ENCODE measurements around the gene C2CD4D.
"Not testable (repeated sequence)": the region's sequence is repeated elsewhere in the genome, so short reads cannot be mapped to it uniquely, and the experiment has no call there.

Gene C2CD4D

DNA sequence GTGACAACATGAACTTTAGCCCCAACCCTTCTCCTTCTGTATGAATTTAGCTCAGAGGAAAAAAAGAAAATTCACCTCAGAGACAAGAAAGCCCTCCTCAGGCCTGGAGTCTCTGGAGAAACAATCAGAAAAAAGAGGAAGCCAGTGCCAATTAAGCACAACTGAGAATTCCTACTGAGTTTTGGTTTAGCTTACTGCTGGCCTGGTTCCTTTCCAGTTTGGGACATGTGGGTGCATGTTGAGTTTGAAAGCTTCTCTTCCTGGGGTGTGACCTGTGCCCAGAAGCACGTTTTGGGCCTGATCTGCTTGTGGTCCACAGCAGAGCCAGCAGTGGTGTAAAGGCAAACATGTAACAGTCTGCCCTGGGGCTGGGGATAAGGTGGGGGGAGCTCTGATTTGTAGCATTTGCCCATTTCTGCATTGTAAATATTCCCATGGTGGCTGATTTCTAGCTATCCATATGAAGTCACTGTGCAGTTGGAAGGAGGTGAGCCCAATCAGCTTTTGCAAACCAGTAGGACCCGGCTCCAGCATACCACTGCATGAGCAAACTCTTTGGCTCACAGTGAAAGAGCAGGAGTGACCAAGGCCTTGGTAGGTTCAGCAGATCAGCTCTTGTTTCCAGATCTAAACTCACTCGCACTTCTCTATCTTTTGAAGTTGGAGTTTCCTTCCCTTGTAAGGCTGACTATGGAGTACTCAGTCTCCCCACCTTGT lies 18.6 kb upstream of the C2CD4D start:
- no peak for DNase-seq

DNA sequence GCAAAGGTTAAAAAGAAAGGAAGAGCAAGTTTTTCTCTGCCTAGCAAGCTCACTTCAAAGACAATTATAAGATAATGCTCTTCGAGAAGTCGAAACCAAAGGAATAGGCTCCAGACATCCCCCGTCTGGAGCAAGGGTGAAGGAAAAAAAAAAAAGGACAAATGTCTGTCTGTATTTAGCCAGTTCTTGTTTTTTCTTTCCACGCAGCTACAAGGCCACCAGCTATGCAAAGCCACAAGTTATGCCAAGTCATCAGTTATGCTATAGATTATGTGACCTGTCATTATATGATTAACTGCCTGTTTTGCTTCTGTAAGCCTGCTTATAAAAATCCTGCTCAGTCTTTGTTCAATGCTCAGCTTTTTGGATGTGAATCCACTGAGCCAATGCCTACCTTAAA lies 16.3 kb upstream of the C2CD4D start:
- DNase-seq, result no peak

DNA sequence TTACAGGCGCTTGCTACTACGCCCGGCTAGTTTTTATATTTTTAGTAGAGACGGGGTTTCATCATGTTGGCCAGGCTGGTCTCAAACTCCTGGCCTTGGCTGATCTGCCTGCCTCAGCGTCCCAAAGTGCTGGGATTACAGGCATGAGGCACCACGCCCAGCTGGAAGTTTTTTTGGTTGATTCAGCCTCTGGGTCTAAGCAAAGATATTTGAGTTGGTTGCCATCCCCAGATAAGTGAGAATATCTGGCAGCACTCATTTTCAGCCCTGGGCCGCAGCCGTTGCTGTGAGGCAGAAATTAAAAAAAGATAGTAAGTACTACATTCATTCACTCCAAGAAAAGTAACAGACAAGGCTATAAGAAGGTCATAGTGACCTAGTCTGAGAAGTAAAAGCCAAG lies 15.9 kb upstream of the C2CD4D start:
- not testable (repeated sequence) for DNase-seq

DNA sequence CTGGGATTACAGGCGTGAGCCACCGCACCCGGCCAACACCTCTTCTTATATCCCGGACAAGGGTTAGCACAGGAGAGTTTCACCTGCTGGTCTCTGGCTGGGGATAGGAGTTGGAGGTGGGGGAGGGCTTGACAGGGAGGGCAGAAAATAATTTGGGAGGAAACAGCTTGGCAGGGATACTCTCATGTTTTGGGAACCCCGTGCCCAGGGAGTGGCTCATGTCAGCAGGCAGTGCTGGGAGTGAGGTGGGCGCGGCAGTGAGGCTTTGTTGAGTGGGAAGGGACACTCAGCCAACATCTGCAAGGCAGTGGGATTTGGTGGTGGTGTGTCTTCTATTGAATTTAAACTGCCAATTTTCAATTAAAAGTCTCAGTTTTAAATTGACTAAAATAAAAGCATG lies 15.0 kb upstream of the C2CD4D start:
- no peak for DNase-seq

DNA sequence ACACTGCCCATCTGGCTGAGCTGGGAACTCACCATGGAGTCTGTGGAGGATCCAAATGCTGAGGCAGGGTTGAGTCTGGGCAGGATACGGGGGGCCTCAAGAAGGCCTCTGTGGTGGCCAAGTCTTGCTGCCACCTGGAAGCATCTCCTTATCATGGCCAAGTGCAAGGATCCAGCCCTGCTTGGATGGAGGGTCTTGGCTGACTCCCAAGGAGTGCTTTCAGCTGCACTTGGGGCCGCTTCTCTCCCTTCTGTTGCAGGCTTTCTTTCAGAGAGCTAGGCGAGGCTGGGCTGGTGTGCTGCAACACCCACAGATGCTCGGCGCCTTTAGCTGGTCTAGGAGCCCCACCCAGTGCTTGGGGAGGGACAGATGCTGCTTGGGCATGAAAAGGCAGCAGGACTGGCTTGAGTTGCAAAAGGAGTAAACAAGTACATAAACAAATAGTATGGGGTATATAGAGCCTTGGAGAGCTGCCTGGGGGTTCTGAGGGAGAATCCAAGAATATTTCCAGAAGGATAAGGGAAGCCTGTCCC lies 13.9 kb upstream of the C2CD4D start, which contains the start of gene THEM5:
THEM5 (minus strand) TSS at position 302 of the 533 bp plus-strand sequence; CDS start at position 155, 147 bp downstream.
- DNase-seq, result no peak

DNA sequence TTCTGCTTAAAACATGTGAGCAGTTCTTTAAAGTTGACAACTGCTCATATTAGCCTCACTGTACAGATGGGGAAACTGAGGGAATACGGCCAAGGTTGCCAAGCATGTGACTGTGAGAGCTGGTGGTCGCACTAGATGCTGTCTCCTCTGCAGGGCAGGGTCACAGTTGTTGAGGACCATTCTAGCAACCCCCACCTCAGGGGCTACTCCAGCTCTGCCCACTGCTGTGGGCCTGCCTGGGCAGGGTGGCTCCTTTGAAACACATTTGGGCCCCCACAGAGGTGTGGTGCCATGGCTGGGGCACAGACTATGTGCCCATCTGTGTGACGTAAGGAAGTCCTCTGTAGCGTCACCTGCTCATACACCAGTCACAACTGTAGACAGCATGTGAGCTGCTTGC lies 13.1 kb upstream of the C2CD4D start:
- no peak for DNase-seq

DNA sequence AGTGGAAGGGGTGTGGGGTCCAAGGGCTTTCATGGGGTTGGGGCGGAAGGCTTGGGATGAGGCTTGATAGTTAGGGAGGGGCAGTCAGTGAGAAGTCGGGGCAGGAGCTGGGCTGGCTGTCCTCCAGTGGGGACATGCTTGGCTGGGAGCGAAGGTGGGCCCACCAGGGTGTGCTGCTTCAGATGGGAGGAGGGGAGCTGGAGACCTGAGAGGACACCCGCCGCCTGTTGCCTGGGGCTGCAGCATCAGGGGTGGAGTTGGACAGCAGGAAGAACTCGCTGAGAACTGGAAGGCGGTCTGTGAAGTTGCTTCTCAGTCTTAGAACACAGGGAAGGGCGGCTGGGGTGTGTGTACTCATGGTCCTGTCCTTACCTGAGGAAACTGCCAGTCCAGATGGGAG lies 12.3 kb upstream of the C2CD4D start:
- DNase-seq, result no peak

DNA sequence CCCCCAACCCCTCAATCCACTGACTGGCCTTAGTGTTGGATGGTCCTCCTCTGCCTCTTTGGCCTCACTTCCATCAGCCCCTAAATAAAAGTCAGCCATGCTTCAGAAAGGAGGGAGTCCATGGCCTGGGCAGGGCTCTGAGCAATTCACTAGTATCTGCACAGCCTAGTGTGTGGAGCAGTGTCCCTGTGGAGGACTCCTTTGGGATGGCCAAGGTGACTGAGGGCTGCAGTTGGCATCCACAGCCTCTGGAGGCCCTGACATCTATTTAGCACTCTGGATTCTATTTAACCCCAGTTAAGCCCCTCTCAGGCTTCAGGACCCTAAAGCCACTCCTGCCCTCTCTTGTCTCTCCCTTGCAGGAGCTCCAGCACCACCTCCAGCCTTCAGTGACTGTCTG lies 10.3 kb upstream of the C2CD4D start:
- DNase-seq, result no peak

DNA sequence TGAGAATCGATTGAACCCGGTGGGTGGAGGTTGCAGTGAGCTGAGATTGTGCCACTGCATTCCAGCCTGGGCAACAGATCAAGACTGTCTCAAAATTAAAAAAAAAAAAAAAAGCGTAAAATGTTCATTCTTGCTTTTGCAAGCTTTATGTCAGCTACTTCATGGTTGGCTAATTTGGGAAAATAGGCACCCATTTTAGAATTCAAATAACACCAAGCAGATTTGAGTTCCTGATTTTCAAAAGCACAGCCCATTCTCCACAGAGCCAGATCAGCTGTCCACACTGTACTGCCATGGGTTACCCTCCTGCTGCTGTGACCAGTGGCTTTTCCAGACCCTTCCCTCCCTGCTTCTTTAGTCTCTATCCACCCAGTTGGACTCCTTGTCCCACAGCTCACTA lies 9.5 kb upstream of the C2CD4D start:
- DNase-seq, result no peak

DNA sequence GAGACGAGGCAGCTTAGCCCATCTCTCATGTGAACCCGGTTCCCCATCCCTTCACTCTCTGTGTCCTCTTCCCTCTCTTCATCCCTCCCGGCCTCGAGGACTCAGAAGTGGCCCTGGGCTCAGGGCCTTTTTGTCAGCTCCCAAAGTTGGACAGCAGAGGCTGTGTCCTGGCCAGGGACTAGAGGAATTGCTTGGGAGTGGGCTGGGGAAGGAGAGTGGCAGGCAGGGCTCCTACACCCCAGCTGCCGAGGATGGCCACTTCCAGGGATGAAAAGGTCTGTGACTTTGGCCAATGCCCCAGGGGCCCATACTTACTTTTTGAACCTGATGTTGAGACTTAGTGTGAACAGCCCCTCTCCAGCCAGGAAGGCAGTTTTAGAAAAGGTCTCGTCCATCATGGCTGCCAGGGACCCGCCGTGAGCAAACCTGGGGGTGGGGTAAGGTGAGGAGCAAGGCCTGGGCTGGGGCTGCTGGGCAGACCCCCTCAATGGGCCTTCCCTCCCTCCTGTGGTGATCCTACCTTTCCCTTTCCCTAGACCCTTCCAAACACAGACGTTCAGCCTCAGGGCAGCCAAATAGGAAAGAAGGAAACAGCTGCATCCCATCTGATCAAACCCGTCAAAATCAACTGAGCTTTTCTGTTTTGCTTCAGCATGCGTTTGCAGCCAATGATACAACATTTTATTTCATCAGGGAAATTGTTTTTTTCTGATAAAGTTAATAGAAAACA lies 8.4 kb upstream of the C2CD4D start:
- DNase-seq, result no peak

DNA sequence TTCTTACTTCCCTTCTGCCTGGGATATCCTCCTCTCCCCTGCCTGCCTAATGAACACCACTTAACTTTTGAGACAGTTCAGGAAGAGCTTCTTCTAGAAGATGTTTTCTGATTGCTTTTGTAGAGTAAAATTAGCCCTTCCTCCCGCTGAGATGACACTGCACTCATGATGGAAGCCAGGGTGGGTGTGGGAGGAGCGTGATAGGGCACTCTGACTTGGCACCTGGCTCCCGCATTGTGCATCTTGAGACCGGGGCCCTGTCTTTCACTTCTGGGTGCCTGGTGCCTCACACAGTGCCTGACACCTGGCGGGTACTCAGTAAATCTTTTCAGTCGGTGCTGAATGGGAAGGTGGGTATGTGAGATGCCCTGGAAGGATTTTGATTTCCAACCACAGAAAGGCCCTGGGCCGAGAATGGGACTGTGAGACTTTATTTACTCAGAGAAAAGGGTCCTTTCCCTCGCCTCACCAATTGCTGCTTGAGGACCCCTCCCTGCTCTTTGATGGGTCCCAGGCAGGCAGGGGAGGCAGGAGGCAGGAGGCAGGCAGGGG lies 7.1 kb upstream of the C2CD4D start:
- DNase-seq, result no peak

DNA sequence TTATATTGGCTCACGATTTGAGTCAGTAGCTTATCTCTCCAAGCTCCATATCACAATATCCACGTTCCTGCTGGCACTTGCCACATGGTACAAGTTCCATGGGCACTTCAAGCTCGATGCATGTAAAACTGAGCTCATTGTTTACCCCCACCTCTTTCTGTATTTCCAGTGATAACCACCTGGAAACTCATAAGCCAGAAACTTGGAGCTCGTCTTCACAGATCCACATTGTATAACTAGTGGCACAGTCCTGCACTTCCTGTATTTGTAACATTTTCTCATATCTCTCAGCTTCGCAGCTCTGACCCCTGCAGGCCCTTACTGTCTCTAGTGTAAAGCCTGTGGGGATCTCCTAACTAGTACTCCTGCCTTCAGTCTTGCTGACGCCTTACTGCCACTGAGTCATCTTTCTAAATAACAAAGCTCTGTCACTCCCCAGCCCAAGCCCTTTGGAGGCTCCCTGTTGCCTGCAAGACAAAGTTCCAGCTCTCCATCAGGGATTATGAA lies 6.5 kb upstream of the C2CD4D start:
- DNase-seq, result no peak

DNA sequence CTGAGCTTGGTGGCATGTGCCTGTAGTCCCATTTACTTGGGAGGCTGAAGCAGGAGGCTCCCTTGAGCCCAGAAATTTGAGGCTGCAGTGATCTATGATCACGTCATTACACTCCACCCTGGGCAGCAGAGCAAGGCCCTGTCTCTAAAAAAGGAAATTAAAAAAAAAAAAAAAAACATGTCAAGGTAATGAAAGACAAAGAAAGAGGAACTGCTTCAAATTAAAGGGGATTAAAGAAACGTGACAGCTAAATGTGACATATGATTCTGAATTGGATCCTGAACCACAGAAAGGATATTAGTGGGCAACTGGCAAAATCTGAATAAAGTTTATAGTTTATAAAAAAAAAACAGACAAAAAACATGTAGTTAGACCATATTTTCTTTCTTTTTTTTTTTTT lies 3.8 kb upstream of the C2CD4D start:
- DNase-seq, result no peak

DNA sequence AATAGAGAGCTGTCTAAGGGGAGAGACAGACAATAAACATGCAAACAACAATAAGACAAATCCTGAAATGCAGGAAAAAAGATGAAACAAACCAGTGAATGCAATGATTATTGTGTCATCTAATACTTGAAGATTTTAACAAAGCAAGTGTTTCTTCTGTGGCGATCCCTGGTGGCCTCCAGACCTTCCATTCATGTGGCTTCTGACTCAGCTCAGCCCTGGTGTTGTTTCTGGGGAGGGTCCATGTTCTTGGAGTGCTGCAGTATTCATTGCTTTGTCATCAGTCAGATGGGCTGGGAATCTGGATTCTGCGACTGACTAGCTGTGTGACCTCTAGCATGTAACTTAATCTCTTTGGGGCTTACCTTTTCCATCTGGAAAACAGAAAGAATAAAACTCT lies 1.5 kb upstream of the C2CD4D start:
- no peak for DNase-seq

DNA sequence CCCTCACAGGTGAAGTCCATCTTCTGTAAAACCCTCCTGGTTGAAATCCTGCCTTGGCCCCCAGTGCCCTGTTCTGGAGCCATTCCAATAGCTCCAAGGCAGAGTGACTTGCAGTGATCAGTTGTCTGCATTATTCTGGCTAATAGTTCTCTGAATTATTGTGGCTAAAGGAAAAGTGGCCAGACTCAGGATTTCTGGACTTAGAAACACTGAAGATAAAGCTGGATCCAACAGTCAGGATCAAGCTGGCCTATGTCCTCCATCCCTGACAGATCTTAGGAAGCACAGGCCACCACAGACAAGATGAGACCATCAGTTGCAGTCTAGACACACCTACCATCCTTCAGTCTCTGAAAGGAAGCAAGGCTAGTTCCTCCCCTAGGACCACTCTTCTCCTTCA lies 801 bp upstream of the C2CD4D start:
- no peak for DNase-seq

DNA sequence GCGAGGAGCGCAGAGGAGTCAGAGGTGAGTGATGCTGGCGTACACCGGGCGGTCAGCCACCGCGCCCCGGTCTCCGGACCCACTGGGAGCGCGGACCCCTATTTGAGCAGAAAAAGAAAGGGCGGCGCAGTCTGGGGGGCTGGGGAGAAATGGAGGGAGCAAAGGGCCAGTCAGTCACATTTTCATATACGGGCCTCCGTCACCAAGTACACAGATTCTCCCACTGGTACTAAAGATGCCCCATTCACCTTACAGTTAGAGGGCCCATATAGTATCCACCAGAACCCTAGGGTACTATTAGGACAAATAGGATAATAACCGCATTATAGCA lies 573 bp downstream of the C2CD4D start:
- DNase-seq, result no peak

DNA sequence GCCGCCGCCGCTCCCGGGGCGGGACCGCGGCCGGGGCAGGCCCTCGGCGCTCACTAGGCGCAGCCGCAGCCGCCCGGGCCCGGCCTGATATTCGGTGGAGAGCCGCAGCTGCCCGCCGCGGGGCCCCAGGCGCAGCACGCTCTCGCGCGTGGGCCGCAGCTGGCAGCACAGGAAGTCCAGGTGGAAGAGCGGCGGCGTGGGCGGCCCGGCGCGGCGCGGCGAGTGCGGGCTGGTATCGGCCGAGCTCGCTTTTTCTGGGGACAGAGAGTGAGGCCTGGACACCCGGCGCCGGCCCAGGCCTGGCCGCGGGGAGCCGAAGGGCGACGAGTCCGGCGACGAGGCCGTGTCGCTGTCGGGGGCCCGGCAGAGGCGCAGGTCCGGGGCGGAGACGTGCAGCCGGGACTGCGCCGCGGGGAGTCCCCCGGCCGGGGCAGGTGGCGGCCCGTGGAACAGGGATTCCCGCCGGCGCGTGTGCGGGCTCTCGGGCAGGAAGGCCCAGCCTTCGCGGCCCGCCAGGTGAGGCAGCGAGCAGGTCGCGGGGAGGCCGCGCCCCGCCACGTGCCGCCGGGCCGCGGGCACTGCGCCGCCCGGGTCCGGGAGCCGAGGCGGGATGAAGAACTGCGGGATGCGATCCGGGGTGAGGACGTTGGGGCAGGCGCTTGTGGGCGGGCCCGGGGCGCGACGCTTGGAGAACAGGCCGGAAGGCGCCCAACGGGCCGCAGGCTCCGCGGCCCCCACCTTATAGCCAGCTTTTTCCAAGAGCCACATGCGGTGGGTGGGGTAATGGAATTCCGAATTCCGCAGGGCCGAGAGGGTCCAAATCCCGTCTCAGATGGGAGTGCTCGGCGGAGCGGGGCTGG lies 1.2 kb downstream of the C2CD4D start:
- no peak for DNase-seq

DNA sequence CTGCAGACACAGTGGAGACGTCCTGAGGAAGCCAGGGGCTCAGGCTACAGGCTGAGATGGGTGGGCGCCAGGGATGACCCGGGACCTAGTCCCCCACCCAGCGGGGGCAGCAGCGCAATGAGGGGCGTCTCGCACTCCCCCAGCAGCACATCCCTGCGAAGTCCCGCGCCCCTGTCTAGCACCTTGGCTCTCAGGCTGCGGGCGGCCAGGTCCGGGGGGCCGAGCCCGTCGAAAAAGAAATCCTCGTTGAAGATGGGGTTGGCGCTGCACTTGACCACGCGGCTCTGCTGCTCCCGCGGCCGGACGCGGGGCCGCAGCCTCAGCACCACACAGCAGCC lies 1.8 kb downstream of the C2CD4D start:
- no peak for DNase-seq

DNA sequence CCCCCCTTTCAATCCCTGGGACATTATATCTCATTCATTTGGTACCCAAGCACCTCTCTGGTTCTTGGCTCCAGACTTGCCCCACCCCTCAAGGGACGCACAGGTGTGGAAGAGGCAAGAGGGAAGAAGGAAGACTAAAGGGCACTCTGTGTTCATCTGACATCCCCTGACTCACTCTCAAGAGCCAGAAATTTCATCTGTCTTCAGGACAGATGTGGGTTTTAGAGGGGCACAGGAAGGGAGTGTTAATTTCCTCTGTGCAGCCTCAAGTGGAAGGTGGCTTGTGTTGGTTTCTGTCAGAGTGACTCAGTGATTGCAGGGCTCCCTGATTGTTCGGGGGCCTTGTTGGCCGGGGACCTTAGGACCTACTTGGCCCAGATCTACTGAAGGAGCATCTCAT lies 2.4 kb downstream of the C2CD4D start:
- DNase-seq, result no peak

DNA sequence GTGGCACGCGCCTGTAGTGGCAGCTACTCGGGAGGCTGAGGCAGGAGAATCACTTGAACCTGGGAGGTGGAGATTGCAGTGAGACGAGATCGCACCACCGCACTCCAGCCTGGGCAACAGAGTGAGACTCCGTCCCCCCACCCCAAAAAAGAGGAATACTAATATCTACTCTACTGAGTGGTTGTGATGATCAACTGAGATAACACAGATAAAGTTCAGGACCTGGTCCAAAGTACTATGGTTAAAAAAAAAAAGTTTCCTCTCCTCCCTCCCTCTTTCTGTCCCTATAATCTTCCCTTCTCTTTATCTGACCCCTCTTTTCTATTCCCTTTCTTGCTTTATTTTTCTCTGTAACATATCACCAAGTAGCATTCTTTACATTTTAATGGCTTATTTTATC lies 4.0 kb downstream of the C2CD4D start:
- no peak for DNase-seq

DNA sequence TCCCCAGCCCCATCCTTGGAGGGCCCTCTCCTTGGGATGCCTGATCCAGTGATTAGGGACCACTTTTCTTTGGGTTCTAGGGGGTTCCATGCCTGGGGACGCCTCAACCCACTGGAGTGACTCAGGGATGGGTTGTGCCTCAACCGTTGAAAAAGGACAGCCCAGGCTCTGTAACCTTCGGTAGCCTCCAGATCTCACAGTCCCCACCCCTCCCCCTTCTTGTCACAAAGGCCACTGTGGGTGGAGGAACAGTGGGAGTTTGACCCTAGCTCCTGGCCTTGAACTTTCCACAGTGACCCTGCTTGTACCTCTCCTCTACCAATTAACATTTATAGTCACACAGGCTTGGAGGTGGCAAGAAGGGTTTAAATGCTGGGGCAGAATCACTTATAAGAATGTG lies 5.4 kb downstream of the C2CD4D start:
- no peak for DNase-seq

DNA sequence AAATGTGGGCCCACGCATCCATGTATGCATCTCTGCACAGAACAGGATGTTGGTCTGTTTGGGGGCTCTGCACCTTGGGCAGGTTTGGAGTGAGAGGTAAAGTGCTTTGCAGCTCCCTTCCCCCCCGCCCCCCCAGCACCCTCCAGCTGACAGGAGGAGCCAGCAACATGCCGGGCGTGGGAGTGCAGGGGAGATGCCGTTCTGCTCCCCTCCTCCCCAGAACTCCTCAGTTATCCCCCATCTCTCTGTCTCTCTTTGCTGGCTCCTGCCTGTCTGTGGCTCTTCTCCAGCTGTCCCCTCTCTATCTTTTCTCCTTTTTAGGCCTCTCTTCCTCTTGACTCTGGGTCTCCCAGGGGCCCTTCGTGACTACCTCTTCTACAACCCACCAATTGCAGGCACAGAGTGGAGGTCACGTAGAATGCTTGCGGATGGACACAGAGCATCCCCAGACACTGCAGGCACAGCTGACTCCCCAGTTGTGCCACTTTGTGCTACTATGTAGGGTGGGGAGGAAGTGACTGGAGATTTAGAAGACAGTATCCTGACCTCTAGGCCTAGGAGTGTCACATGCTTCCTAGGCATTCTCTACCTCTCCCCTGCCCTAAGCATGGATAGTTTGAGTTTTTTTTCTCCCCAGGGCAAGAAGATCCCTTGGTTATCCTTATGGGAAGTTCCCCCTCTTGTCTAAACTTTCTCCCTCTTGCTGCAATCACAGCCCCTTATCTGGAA lies 6.3 kb downstream of the C2CD4D start:
- DNase-seq, result no peak
